Sigmoid colon (tissue), 7 donors: ENCODE results near the gene APH1A. TPM values are rescaled to one million over a fixed set of nuclear protein-coding genes. Genes with fewer than 3 reads are reported as not detected.
A peak's percentile ranks its signal among the peaks of the same experiment; 100 is the strongest.
"Not testable (repeated sequence)": the region's sequence is repeated elsewhere in the genome, so short reads cannot be mapped to it uniquely, and the experiment has no call there.

Experiments
- DNase-seq: peaks from one replicate; pipeline ENCODE4 v3.0.0-alpha.2; 2019
- H3K27ac ChIP-seq, 4 donors: fragments of 200-600 bp; sonication (generic); one replicate each; pipeline ENCODE4 v1.5.1; 2016 to 2019; ENCODE audit warnings: mild to moderate bottlenecking in 1 of 4
- H3K27me3 ChIP-seq, 3 donors: fragments of 200-600 bp; sonication (generic); one replicate each; pipeline ENCODE4 v1.5.1; 2019; ENCODE audit warnings: mild to moderate bottlenecking in 1 of 3
- H3K36me3 ChIP-seq, 4 donors: fragments of 200-600 bp; sonication (generic); one replicate each; pipeline ENCODE4 v1.5.1; 2016 to 2019
- H3K4me1 ChIP-seq, 4 donors: fragments of 200-600 bp; sonication (generic); one replicate each; pipeline ENCODE4 v1.5.1; 2017 to 2019
- H3K4me3 ChIP-seq, 4 donors: fragments of 200-600 bp; sonication (generic); one replicate each; pipeline ENCODE4 v1.5.1; 2017 to 2019; ENCODE audit warnings: mild to moderate bottlenecking in 2 of 4, moderate library complexity in 1 of 4
- H3K9me3 ChIP-seq, 4 donors: fragments of 200-600 bp in 3 of 4; sonication (generic) in 3 of 4; one replicate each; pipeline versions ENCODE4 v1.5.1 to v1.6.1; 2013 to 2019
- EP300 ChIP-seq, 4 donors: sonication (generic); formaldehyde crosslinking; IDR thresholded peaks; one replicate each; pipeline ENCODE4 v1.6.1; 2017; ENCODE audit warnings: antibody characterized with exemption in 4 of 4
- POLR2A ChIP-seq, 2 donors: fragments of 450-650 bp; IDR thresholded peaks; one replicate each; pipeline ENCODE4 v1.6.1; 2016; ENCODE audit warnings: antibody characterized with exemption in 2 of 2, mild to moderate bottlenecking in 2 of 2, moderate library complexity in 2 of 2
- POLR2AphosphoS5 ChIP-seq, 4 donors: sonication (generic); formaldehyde crosslinking; IDR thresholded peaks; one replicate each; pipeline ENCODE4 v1.6.1; 2017; ENCODE audit warnings: antibody characterized with exemption in 4 of 4
- WGBS, 2 donors: extraction: QIAGEN DNeasy Blood & Tissue Kit; methylation state at CpG; one replicate each; pipeline ENCODE4 v1.1.7; 2013; 5-methylcytosine and 5-hydroxymethylcytosine counted together
- intact Hi-C: fragments of 100-400 bp; cut with DNase I; formaldehyde crosslinking; loops from one replicate; pipeline ENCODE4 v1.15.1; 2023
- polyA plus RNA-seq, 3 donors: library from polyadenylated mRNA; stranded (reverse); fragments of 200-250 nt; gene quantifications; one replicate each; pipeline ENCODE4 v1.2.3, GENCODE V29; 2013
- total RNA-seq, 4 donors: library from RNA; depleted of rRNA; stranded (reverse); fragments of >200 nt; gene quantifications; one replicate each; pipeline ENCODE4 v1.1.0, GENCODE V29; 2016
- TF ChIP-seq, protein P1 (sequence below), 4 experiments: fragments of 450-650 bp in 3 of 4; fragments of 200-600 bp in 1 of 4; IDR thresholded peaks; one replicate each; pipeline ENCODE4 v1.5.1; 2016 to 2019; ENCODE audit warnings: antibody characterized with exemption in 4 of 4, mild to moderate bottlenecking in 3 of 4, moderate library complexity in 2 of 4
- donor health status: healthy with polysubstance abuse.
- donor health status: Bipolar disorder and iron deficiency.
- donor health status: healthy.

The APH1A gene
- total and polyA plus RNA-seq, 7 donors, result 44.6 to 228 (median 59.2) TPM

DNA sequence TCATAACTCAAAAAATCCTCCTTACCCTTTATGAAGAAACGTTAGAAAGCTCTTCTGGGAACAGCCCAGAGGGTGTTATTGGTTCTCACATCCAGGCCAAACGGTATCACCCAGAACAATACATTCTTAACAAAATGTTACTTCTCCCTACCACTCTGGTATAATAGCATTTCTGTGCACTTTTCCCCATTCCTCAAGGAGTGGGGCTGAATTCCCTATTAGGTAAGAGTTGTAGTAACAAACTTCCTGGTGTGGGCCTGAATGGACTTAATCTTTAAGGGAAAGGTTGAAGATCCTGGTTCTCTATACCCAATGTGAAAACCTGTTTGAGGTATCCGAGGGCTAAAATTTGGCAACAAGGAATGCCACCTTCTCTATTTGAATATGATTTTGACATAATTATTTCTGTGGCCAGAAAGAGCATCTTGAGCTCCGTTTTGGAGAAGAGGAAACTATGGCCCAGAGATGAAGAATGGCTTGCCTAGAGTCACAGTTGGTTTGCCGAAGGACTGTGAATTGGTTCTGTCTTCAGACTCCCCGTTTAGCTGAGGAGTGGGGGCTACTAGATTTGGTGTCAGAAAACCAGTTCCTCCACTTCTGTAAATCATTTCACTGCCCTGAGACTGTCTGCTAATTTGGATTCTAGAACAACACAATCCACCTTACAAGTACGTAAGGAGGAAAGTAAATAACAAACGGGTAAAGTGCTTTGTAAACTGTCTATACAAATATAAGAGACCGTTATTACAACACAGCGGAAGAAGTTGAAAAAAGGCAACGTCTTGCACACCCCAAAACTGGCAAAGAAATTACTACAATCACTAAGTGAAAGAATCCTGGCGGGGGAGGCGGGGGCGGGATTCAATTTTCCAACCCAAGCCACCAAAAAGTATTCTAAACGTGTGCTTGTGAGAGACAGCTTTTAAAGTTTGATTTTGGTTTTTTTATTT, 35.2 kb downstream of the APH1A start:
- Histone ChIP-seq H3K9me3 (no peaks in the 10 kb centered on the region), H3K4me3 (peak overlapping the region; percentile 80 to 96 (median 88)), H3K27ac (peak overlapping the region; percentile 98 to 99 (median 99)), H3K27me3 (no peaks in the 10 kb centered on the region), H3K36me3 (peaks cover 0 to 19% (median 0%) of the 10 kb centered on the region in 4 donors), H3K4me1 (peaks cover 0 to 20% (median 13%) of the 10 kb centered on the region in 4 donors)
- intact Hi-C loops, result loop anchor here (1.0 kb wide), 1 partner anchor 85 kb away; no protein-coding TSS in a partner anchor
- WGBS, 2 donors, result 9 to 17% methylated on average over 15 of the region's 15 CpGs
- no peak for DNase-seq
- TF ChIP-seq EP300 (IDR thresholded peaks at IDR 0.05), result no peak
- TF ChIP-seq, protein P1, sequence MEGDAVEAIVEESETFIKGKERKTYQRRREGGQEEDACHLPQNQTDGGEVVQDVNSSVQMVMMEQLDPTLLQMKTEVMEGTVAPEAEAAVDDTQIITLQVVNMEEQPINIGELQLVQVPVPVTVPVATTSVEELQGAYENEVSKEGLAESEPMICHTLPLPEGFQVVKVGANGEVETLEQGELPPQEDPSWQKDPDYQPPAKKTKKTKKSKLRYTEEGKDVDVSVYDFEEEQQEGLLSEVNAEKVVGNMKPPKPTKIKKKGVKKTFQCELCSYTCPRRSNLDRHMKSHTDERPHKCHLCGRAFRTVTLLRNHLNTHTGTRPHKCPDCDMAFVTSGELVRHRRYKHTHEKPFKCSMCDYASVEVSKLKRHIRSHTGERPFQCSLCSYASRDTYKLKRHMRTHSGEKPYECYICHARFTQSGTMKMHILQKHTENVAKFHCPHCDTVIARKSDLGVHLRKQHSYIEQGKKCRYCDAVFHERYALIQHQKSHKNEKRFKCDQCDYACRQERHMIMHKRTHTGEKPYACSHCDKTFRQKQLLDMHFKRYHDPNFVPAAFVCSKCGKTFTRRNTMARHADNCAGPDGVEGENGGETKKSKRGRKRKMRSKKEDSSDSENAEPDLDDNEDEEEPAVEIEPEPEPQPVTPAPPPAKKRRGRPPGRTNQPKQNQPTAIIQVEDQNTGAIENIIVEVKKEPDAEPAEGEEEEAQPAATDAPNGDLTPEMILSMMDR (IDR thresholded peaks at IDR 0.05), result no peak
- TF ChIP-seq POLR2AphosphoS5 (IDR thresholded peaks at IDR 0.05), result no peak
- no peak for TF ChIP-seq POLR2A (IDR thresholded peaks at IDR 0.05)

DNA sequence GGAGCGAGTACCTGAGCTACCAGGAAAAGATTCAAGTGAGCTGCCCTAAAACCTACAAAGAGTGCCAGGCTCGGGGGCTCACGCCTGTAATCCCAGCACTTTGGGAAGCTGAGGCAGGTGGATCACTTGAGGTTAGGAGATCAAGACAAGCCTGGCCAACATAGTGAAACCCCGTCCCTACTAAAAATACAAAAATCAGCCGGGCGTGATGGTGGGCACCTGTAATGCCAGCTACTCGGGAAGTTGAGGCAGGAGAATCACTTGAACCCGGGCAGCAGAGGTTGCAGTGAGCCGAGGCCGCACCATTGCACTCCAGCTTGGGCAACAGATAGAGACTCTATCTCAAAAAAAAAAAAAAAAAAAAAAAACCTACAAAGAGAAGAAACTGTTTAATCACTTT, 35.9 kb downstream of the APH1A start:
- intact Hi-C loops, result loop anchor here (1.0 kb wide), 1 partner anchor 85 kb away; no protein-coding TSS in a partner anchor
- not testable (repeated sequence) for DNase-seq, H3K9me3 ChIP-seq, H3K4me3 ChIP-seq, H3K27me3 ChIP-seq
- H3K36me3 ChIP-seq, result peaks cover 0 to 25% (median 0%) of the 10 kb centered on the region in 4 donors
- H3K4me1 ChIP-seq, result peaks cover 0 to 20% (median 13%) of the 10 kb centered on the region in 4 donors
- peak overlapping the region in 3 of 4 donors; percentile 98 to 99 (median 99) for H3K27ac ChIP-seq
- WGBS, 2 donors, result 91 to 93% methylated on average over 10 of the region's 10 CpGs

DNA sequence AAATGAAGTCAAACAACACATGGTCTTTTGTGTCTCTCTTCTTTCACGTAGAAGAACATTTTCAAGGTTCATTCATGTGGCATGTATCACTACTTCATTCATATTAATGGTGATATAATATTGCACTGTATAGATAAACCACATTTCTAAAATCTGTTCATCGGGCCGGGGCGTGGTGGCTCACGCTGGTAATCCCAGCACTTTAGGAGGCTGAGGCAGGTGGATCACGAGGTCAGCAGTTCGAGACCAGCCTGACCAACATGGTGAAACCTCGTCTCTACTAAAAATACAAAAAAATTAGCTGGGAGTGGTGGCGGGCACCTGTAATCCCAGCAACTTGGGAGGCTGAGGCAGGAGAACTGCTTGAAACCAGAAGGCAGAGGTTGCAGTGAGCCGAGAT, 40.6 kb downstream of the APH1A start:
- DNase-seq, H3K9me3 ChIP-seq, H3K27me3 ChIP-seq, H3K4me3 ChIP-seq, H3K4me1 ChIP-seq, H3K27ac ChIP-seq, intact Hi-C loops: not testable (repeated sequence)
- peaks cover 0 to 68% (median 12%) of the 10 kb centered on the region in 4 donors for H3K36me3 ChIP-seq
- WGBS, 2 donors, result 97% methylated on average over 10 of the region's 10 CpGs

DNA sequence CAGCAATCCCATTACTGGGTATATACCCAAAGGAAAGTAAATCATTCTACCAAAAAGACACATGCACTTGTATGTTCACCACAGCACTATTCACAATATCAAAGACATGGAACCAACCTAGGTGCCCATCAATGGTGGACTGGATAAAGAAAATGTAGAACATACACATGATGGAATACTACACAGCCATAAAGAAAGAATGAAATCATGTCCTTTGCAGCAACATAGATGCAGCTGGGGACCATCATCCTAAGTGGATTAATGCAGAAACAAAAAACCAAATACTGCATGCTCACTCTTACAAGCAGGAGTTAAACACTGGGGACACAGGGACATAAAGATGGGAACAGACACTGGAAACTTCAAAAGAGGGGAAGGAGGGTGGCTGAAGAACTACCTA, 41.6 kb downstream of the APH1A start:
- Histone ChIP-seq H3K4me3 (no peak overlapping the region), H3K9me3 (no peaks in the 10 kb centered on the region), H3K36me3 (peaks cover 0 to 78% (median 13%) of the 10 kb centered on the region in 4 donors), H3K27ac (no peak overlapping the region), H3K27me3 (no peaks in the 10 kb centered on the region), H3K4me1 (no peaks in the 10 kb centered on the region)
- DNase-seq, result no peak
- intact Hi-C loops, result no loop called here
- TF ChIP-seq POLR2A (IDR thresholded peaks at IDR 0.05) (no peak), POLR2AphosphoS5 (IDR thresholded peaks at IDR 0.05) (no peak), EP300 (IDR thresholded peaks at IDR 0.05) (no peak)
- TF ChIP-seq, protein P1 (IDR thresholded peaks at IDR 0.05), result no peak

DNA sequence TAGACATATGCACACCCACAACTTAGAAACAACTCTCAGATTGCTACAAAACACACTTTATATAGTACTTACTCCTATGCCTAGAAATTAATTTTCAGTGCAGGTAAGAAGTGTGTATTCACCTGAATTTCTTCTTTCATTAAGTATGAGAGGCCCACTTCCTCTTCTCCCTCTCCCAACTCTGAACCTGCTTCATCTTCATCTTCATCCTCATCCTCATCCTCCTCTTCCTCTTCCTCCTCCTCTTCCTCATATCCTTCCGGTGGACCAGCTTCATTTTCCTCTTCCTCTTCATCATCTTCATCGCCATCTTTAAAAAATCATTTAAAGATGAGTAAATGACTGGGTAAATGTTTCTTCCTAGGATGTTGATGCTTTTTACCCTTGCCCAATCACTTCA, 42.3 kb downstream of the APH1A start:
- DNase-seq, result no peak
- H3K4me3 ChIP-seq, result no peak overlapping the region
- WGBS, 2 donors, result 80 to 95% methylated on average over 2 of the region's 2 CpGs
- H3K27me3 ChIP-seq, result no peaks in the 10 kb centered on the region
- TF ChIP-seq EP300 (IDR thresholded peaks at IDR 0.05) (no peak), POLR2A (IDR thresholded peaks at IDR 0.05) (no peak), POLR2AphosphoS5 (IDR thresholded peaks at IDR 0.05) (no peak)
- TF ChIP-seq, protein P1 (IDR thresholded peaks at IDR 0.05), result no peak
- H3K27ac ChIP-seq, result no peak overlapping the region
- no peaks in the 10 kb centered on the region for H3K9me3 ChIP-seq
- intact Hi-C loops, result no loop called here
- H3K4me1 ChIP-seq, result no peaks in the 10 kb centered on the region
- peaks cover 0 to 81% (median 13%) of the 10 kb centered on the region in 4 donors for H3K36me3 ChIP-seq
